HFFc6 (cell line): ENCODE data around the gene IRF3. TPM values are rescaled to one million over a fixed set of nuclear protein-coding genes. Genes with fewer than 3 reads are reported as not detected.
"Not testable (repeated sequence)": the region's sequence is repeated elsewhere in the genome, so short reads cannot be mapped to it uniquely, and the experiment has no call there.

Experiments
- DNase-seq: peaks from one replicate; pipeline ENCODE4 v3.0.0-alpha.2; 2018
- H3K27ac Mint-ChIP-seq: 2 replicates; pipeline ENCODE4 v1.8.0; 2020; ENCODE audit warnings: mild to moderate bottlenecking, mixed read lengths
- H3K27me3 Mint-ChIP-seq: 2 replicates; pipeline ENCODE4 v1.8.0; 2021; ENCODE audit warnings: mild to moderate bottlenecking, moderate library complexity, mixed read lengths; ENCODE audit not compliant: insufficient read depth
- H3K36me3 Mint-ChIP-seq: 2 replicates; pipeline ENCODE4 v1.8.0; 2021; ENCODE audit warnings: low read depth, mixed read lengths
- H3K4me1 Mint-ChIP-seq: 2 replicates; pipeline ENCODE4 v1.8.0; 2020; ENCODE audit warnings: low read depth, mixed read lengths
- H3K4me3 Mint-ChIP-seq: 2 replicates; pipeline ENCODE4 v1.8.0; 2020; ENCODE audit warnings: mild to moderate bottlenecking, moderate library complexity, mixed read lengths
- H3K9me3 Mint-ChIP-seq: 2 replicates; pipeline ENCODE4 v1.8.0; 2020; ENCODE audit warnings: mild to moderate bottlenecking, mixed read lengths
- CTCF ChIP-seq: fragments of 200-600 bp; sonication (generic); IDR thresholded peaks from 2 replicates; pipeline ENCODE4 v1.5.0; 2021; ENCODE audit warnings: antibody characterized with exemption, mild to moderate bottlenecking
- total RNA-seq, 6 experiments: library from RNA; stranded (reverse); fragmentation: NEBNext Ultra II Directional; extraction: Animal tissue kit (Norgen Biotek cat#: 25700); gene quantifications; 2 replicates in 1 of 6; 3 replicates in 5 of 6; pipeline ENCODE4 v1.2.3, GENCODE V29; 2021

The IRF3 gene
- total RNA-seq, 6 experiments from 2014 or later = 55.5 to 72.8 (median 58.7) TPM

- peaks cover 30% of the 10 kb centered on the region for H3K36me3 Mint-ChIP-seq
- H3K9me3 Mint-ChIP-seq = no peaks in the 10 kb centered on the region
- TF ChIP-seq CTCF = no peak
- no peaks in the 10 kb centered on the region for H3K4me1 Mint-ChIP-seq
- DNase-seq = no peak
- no peak overlapping the region for H3K4me3 Mint-ChIP-seq
- no peak overlapping the region for H3K27ac Mint-ChIP-seq
- no peaks in the 10 kb centered on the region; the same call in 1 of the 2 replicates for H3K27me3 Mint-ChIP-seq
These were observed 40.4 kb downstream of the IRF3 start for GRCh38 chr19:49624967-49625910.

GRCh38 chr19:49617860-49618259 lies 47.8 kb downstream of the IRF3 start:
- Mint-ChIP-seq H3K4me1 (peaks cover 23% of the 10 kb centered on the region), H3K36me3 (peaks cover 25% of the 10 kb centered on the region)
- not testable (repeated sequence) for H3K27ac Mint-ChIP-seq, DNase-seq, H3K4me3 Mint-ChIP-seq, H3K9me3 Mint-ChIP-seq, H3K27me3 Mint-ChIP-seq

- Mint-ChIP-seq H3K36me3 (peaks cover 20% of the 10 kb centered on the region), H3K27me3 (peaks cover 2% of the 10 kb centered on the region; the same call in 1 of the 2 replicates), H3K27ac (no peak overlapping the region), H3K9me3 (no peaks in the 10 kb centered on the region), H3K4me3 (no peak overlapping the region), H3K4me1 (peaks cover 29% of the 10 kb centered on the region)
- no peak for DNase-seq
- no peak for TF ChIP-seq CTCF
These were observed 48.7 kb downstream of the IRF3 start for GRCh38 chr19:49616945-49617344.

GRCh38 chr19:49616532-49616931 lies 49.1 kb downstream of the IRF3 start:
- H3K27me3 Mint-ChIP-seq = peaks cover 2% of the 10 kb centered on the region; the same call in 1 of the 2 replicates
- no peaks in the 10 kb centered on the region for H3K9me3 Mint-ChIP-seq
- H3K4me1 Mint-ChIP-seq = peaks cover 29% of the 10 kb centered on the region
- no peak for TF ChIP-seq CTCF
- peaks cover 16% of the 10 kb centered on the region for H3K36me3 Mint-ChIP-seq
- DNase-seq = no peak
- H3K27ac Mint-ChIP-seq = no peak overlapping the region
- H3K4me3 Mint-ChIP-seq = no peak overlapping the region

GRCh38 chr19:49615861-49616260 lies 49.8 kb downstream of the IRF3 start:
- Mint-ChIP-seq H3K36me3 (peaks cover 13% of the 10 kb centered on the region; the same call in 1 of the 2 replicates), H3K27me3 (peaks cover 2% of the 10 kb centered on the region), H3K9me3 (no peaks in the 10 kb centered on the region), H3K4me3 (no peak overlapping the region), H3K4me1 (peaks cover 29% of the 10 kb centered on the region), H3K27ac (no peak overlapping the region)
- no peak for DNase-seq
- no peak for TF ChIP-seq CTCF
